ENCODE measurements around the gene ADGRB3. TPM values are rescaled to one million over a fixed set of nuclear protein-coding genes. Genes with fewer than 3 reads are reported as not detected.
"Not testable (repeated sequence)": the region's sequence is repeated elsewhere in the genome, so short reads cannot be mapped to it uniquely, and the experiment has no call there.

The ADGRB3 gene
- total RNA-seq, 3 donors from 2014 or later, result 0.43 to 7.8 (median 0.72) TPM

DNA sequence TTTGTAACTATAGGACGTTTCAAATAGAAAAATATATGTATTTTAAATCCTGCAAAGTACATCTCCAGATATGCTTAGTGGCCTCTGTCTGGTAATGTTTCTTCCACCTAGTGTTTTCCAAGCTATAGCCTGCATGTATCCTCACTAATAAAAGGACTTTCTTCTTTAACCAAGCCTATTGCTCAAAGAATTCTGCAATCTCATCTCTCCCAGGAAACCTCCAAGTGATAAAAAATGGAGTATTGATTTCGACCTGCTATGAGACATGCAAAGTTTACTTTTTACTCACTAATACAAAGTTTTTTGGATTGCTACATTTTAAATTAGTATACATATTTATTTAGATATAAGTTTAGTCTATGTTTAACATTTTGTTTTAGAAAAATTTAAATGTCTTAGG lies 23.3 kb downstream of the ADGRB3 start:
- no peaks in the 10 kb centered on the region for H3K36me3 ChIP-seq (ENCODE audit: low read depth)
- intact Hi-C loops (cut with DNase I, micrococcal nuclease), result no loop called here
- TF ChIP-seq, protein P1, sequence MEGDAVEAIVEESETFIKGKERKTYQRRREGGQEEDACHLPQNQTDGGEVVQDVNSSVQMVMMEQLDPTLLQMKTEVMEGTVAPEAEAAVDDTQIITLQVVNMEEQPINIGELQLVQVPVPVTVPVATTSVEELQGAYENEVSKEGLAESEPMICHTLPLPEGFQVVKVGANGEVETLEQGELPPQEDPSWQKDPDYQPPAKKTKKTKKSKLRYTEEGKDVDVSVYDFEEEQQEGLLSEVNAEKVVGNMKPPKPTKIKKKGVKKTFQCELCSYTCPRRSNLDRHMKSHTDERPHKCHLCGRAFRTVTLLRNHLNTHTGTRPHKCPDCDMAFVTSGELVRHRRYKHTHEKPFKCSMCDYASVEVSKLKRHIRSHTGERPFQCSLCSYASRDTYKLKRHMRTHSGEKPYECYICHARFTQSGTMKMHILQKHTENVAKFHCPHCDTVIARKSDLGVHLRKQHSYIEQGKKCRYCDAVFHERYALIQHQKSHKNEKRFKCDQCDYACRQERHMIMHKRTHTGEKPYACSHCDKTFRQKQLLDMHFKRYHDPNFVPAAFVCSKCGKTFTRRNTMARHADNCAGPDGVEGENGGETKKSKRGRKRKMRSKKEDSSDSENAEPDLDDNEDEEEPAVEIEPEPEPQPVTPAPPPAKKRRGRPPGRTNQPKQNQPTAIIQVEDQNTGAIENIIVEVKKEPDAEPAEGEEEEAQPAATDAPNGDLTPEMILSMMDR (IDR thresholded peaks at IDR 0.05), result no peak
- no peak for ATAC-seq
- no peak for DNase-seq
- no peaks in the 10 kb centered on the region for H3K4me1 ChIP-seq (ENCODE audit: low read depth)
- no peak overlapping the region for H3K4me3 ChIP-seq
- no peaks in the 10 kb centered on the region for H3K9me3 ChIP-seq

DNA sequence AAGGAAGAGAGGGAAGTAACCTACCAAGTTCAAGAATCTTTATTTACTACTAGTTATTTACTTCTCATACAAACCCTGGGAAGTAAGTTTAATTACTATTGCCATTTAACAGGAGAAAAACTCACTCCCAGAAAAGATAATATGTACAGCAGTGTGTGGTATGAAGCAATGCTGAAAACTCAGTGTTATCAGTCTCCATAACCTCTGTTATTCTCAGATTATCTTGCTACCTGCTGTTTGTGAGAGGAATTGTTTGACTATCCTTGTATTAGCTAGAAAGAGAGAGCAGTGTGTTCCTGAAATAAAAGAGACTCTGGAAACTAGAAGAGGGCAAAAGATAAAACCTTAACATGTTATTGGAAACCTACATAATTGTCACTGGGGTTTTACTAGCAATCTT lies 38.2 kb downstream of the ADGRB3 start:
- intact Hi-C loops (cut with DNase I, micrococcal nuclease), result no loop called here
- no peak for ATAC-seq
- no peak overlapping the region for H3K4me3 ChIP-seq
- no peaks in the 10 kb centered on the region for H3K36me3 ChIP-seq (ENCODE audit: low read depth)
- TF ChIP-seq, protein P1 (IDR thresholded peaks at IDR 0.05), result no peak
- no peak for DNase-seq
- H3K4me1 ChIP-seq (ENCODE audit: low read depth), result no peaks in the 10 kb centered on the region
- H3K9me3 ChIP-seq, result no peaks in the 10 kb centered on the region

DNA sequence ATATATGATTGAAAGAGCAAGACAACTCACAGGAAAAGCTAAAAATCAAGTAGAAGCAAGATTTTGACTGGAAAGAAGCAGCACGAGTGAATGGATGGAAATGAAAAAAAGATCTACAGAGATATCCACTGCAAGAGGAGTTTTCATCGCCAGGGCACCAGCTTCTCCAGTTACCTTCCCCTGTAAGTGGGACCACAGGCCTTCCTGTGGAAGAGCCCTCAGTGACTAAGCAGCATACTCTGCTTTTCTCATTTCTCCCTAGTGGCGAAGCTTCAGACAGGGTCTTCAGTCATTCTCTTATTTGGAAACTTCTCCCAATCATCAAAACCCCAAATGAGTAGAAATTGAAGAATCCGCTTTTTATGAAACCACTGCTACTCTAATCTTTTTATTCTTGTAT lies 40.5 kb downstream of the ADGRB3 start:
- intact Hi-C loops (cut with DNase I, micrococcal nuclease), result no loop called here
- TF ChIP-seq, protein P1 (IDR thresholded peaks at IDR 0.05), result no peak
- ATAC-seq, result no peak
- Histone ChIP-seq H3K4me3 (no peak overlapping the region), H3K4me1 (ENCODE audit: low read depth) (no peaks in the 10 kb centered on the region), H3K9me3 (no peaks in the 10 kb centered on the region), H3K36me3 (ENCODE audit: low read depth) (no peaks in the 10 kb centered on the region)
- no peak for DNase-seq

DNA sequence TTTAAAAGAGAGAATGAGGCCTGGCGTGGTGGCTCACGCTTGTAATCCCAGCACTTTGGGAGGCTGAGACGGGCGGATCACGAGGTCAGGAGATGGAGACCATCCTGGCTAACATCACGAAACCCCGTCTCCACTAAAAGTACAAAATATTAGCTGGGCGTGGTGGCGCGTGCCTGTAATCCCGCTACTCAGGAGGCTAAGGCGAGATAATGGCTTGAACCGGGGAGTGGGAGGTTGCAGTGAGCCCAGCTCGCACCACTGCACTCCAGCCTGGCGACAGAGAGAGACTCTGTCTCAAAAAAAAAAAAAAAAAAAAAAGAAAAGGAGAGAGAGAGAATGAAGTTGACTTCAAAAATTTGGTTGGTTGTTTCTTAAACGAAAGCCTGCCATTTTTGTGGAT lies 41.0 kb downstream of the ADGRB3 start:
- H3K9me3 ChIP-seq; DNase-seq; ATAC-seq; H3K4me1 ChIP-seq (ENCODE audit: low read depth); intact Hi-C loops (cut with DNase I, micrococcal nuclease); H3K4me3 ChIP-seq; H3K36me3 ChIP-seq (ENCODE audit: low read depth): not testable (repeated sequence)

DNA sequence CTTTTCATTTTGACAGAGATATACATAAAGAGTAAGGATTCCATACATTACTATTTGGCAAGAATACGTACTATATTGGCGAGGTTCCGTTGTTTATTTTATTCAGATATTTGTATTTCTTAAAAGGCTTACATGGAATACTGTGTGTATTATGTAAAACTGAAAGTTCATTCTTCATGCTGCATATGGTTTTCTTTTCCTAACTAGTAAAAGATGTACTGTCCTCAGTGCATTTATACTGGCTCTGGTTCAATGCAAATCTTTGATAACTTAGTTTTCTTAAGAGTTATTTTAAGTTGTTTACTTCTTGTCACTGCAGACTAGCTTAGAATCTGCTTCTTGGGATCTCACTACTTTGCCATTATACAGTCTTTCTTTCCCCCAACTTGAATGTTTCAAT lies 42.0 kb downstream of the ADGRB3 start:
- TF ChIP-seq, protein P1 (IDR thresholded peaks at IDR 0.05), result no peak
- Histone ChIP-seq H3K36me3 (ENCODE audit: low read depth) (no peaks in the 10 kb centered on the region), H3K4me3 (no peak overlapping the region), H3K9me3 (no peaks in the 10 kb centered on the region), H3K4me1 (ENCODE audit: low read depth) (no peaks in the 10 kb centered on the region)
- no peak for DNase-seq
- no peak for ATAC-seq
- intact Hi-C loops (cut with DNase I, micrococcal nuclease), result no loop called here

DNA sequence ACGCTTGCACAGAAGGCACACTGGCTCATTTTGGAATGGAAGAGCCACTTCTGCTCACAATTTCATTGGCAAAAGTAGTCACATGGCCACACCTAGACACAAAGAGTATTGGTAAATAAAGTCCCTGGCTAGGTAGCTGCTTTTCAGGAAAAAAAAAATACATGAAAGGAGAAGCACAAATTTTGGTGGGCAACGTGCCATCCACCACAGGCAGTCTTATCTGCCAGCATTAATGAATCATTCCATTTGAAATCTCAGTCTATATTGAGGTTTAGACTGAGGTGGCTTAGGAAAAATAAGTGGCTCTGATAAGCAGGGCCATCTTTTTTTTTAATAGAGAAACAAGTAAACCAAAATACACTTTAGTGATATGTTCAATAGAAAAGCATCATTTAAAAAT lies 44.3 kb downstream of the ADGRB3 start:
- no peak for ATAC-seq
- intact Hi-C loops (cut with DNase I, micrococcal nuclease), result no loop called here
- H3K4me1 ChIP-seq (ENCODE audit: low read depth), result no peaks in the 10 kb centered on the region
- no peak overlapping the region for H3K4me3 ChIP-seq
- no peaks in the 10 kb centered on the region for H3K9me3 ChIP-seq
- no peaks in the 10 kb centered on the region for H3K36me3 ChIP-seq (ENCODE audit: low read depth)
- no peak for DNase-seq
- TF ChIP-seq, protein P1 (IDR thresholded peaks at IDR 0.05), result no peak

All from mucosa of descending colon (tissue), 3 donors.